Suprapubic skin (tissue), 4 donors: ENCODE measurements around the gene CA14.

ENCODE experiments used
- CTCF ChIP-seq, 2 donors: fragments of 200-600 bp in 1 of 2; fragments of 450-650 bp in 1 of 2; sonication (generic) in 1 of 2; IDR thresholded peaks; one replicate each; pipeline ENCODE4 v1.5.1; 2016 to 2019; ENCODE audit warnings: antibody characterized with exemption in 2 of 2, mild to moderate bottlenecking in 1 of 2, moderate library complexity in 1 of 2
- POLR2A ChIP-seq, 2 donors: fragments of 450-650 bp; IDR thresholded peaks; one replicate each; pipeline ENCODE4 v1.6.1; 2017; ENCODE audit warnings: antibody characterized with exemption in 2 of 2, mild to moderate bottlenecking in 2 of 2, moderate library complexity in 2 of 2
- POLR2AphosphoS5 ChIP-seq, 3 donors: sonication (generic); formaldehyde crosslinking; IDR thresholded peaks; one replicate each; pipeline ENCODE4 v1.6.1; 2017; ENCODE audit warnings: antibody characterized with exemption in 3 of 3

GRCh38 chr1:150259758-150260669 is 2.4 kb downstream of the CA14 start:
- no peak for TF ChIP-seq CTCF (IDR thresholded peaks at IDR 0.05)
- TF ChIP-seq POLR2A (IDR thresholded peaks at IDR 0.05), result no peak
- no peak for TF ChIP-seq POLR2AphosphoS5 (IDR thresholded peaks at IDR 0.05)
